OCI-LY1 (cell line): ENCODE data around the gene TUBA1A.

Experiments
- H2AFZ ChIP-seq: fragments of 200-600 bp; sonication (generic), shearing (Covaris generic); 2 replicates; pipeline ENCODE4 v1.6.0; 2014; ENCODE audit warnings: antibody characterized with exemption, mild to moderate bottlenecking, low read length
- H3F3A ChIP-seq: fragments of 200-600 bp; sonication (generic), shearing (Covaris generic); 2 replicates; pipeline ENCODE4 v1.6.0; 2014; ENCODE audit warnings: mild to moderate bottlenecking, antibody characterized with exemption, low read length, moderate library complexity; ENCODE audit not compliant: insufficient read depth
- H3K27ac ChIP-seq: fragments of 200-600 bp; sonication (generic); 2 replicates; pipeline ENCODE4 v1.5.1; 2014; ENCODE audit warnings: low read length, mixed run types, mild to moderate bottlenecking, low read depth; ENCODE audit not compliant: poor library complexity, severe bottlenecking
- H3K27me3 ChIP-seq: fragments of 200-600 bp; sonication (generic); 2 replicates; pipeline ENCODE4 v1.6.0; 2014; ENCODE audit warnings: antibody characterized with exemption, mild to moderate bottlenecking, low read length, moderate library complexity; ENCODE audit not compliant: insufficient read depth
- H3K36me3 ChIP-seq: fragments of 200-600 bp; sonication (generic); 2 replicates; pipeline ENCODE4 v1.6.1; 2014; ENCODE audit warnings: mild to moderate bottlenecking, antibody characterized with exemption, low read length, moderate library complexity, mixed read lengths; ENCODE audit not compliant: insufficient read depth
- H3K4me1 ChIP-seq: fragments of 200-600 bp; sonication (generic); 2 replicates; pipeline ENCODE4 v1.5.1; 2014; ENCODE audit warnings: mild to moderate bottlenecking, low read length, moderate library complexity; ENCODE audit not compliant: insufficient read depth, severe bottlenecking
- H3K4me2 ChIP-seq: fragments of 200-600 bp; sonication (generic), shearing (Covaris generic); 2 replicates; pipeline ENCODE4 v1.6.1; 2014; ENCODE audit warnings: low read length
- H3K4me3 ChIP-seq: fragments of 200-600 bp; sonication (generic); 2 replicates; pipeline ENCODE4 v1.5.1; 2014; ENCODE audit warnings: low read length, low read depth, mild to moderate bottlenecking, mixed read lengths; ENCODE audit not compliant: poor library complexity, severe bottlenecking
- H3K79me2 ChIP-seq: fragments of 200-600 bp; shearing (Covaris generic); 2 replicates; pipeline ENCODE4 v1.6.1; 2016; ENCODE audit warnings: mixed run types, low read length, mixed read lengths; ENCODE audit not compliant: insufficient read depth
- H3K9ac ChIP-seq: fragments of 200-600 bp; sonication (generic), shearing (Covaris generic); 2 replicates; pipeline ENCODE4 v1.6.1; 2014; ENCODE audit warnings: mild to moderate bottlenecking, low read length, mixed read lengths
- H3K9me2 ChIP-seq: fragments of 200-600 bp; sonication (generic), shearing (Covaris generic); 2 replicates; pipeline ENCODE4 v1.6.1; 2014; ENCODE audit warnings: low read depth, mild to moderate bottlenecking, low read length, mixed read lengths
- H3K9me3 ChIP-seq: fragments of 200-600 bp; shearing (Covaris generic); 2 replicates; pipeline ENCODE4 v1.6.1; 2014; ENCODE audit warnings: low read length, mixed read lengths
- H4K20me1 ChIP-seq: fragments of 200-600 bp; sonication (generic), shearing (Covaris generic); 2 replicates; pipeline ENCODE4 v1.6.0; 2016; ENCODE audit warnings: mild to moderate bottlenecking, low read length; ENCODE audit not compliant: insufficient read depth
- CTCF ChIP-seq: fragments of 200-600 bp; sonication (generic), shearing (Covaris generic); IDR thresholded peaks from 2 replicates; pipeline ENCODE4 v1.5.1; 2017; ENCODE audit warnings: mild to moderate bottlenecking, antibody characterized with exemption, low read length, moderate library complexity, mixed read lengths
- EZH2 ChIP-seq: fragments of 200-600 bp; sonication (generic), shearing (Covaris generic); IDR thresholded peaks from 2 replicates; pipeline ENCODE4 v1.8.0; 2017; ENCODE audit warnings: borderline replicate concordance, mixed run types, mild to moderate bottlenecking, antibody characterized with exemption, low read length, moderate library complexity, mixed read lengths

TUBA1A gene

DNA sequence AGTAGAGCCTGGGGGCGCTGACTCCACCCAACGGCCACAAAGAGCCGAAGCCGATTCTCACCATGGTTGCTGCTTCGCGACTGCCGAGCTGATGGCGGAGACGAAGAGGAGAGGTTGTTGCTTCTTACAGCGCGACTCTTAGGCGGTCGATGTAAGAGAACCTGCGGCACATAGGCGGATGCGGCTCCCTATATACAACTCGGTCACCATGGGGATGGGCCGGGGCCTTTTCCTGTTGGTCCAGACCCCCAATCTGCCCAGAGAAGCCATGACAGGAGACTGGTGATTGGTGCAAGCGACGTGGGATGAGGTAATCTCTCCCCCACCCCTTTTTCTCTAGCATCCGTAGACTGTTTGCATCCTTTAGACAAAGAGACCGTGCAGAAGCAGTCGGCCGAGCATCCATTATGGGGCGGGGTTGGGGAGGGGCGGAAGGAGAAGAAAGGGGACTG lies at the start of gene TUBA1A:
TUBA1A (minus strand) TSS at position 165 of the 452 bp plus-strand sequence; CDS start at position 64, 101 bp downstream.
- no peak for TF ChIP-seq EZH2
- no peak; the same call in 1 of the 2 replicates for TF ChIP-seq CTCF
- Histone ChIP-seq H3F3A (no peaks in the 10 kb centered on the region), H3K9ac (peak within 1 kb of the TSS; percentile 91), H3K4me3 (peak within 1 kb of the TSS; percentile 96), H2AFZ (peak within 1 kb of the TSS; percentile 76), H3K79me2 (peaks cover 15% of the 10 kb centered on the region), H3K9me3 (no peaks in the 10 kb centered on the region), H3K36me3 (peaks cover 27% of the 10 kb centered on the region), H4K20me1 (no peaks in the 10 kb centered on the region), H3K9me2 (no peaks in the 10 kb centered on the region), H3K4me2 (peak within 1 kb of the TSS; percentile 85), H3K27me3 (no peaks in the 10 kb centered on the region), H3K27ac (peak within 1 kb of the TSS; percentile 78), H3K4me1 (peaks cover 30% of the 10 kb centered on the region)

- TF ChIP-seq CTCF: no peak
- TF ChIP-seq EZH2: no peak
- H4K20me1 ChIP-seq: no peaks in the 10 kb centered on the region
- no peak overlapping the region for H3K4me3 ChIP-seq
- no peak overlapping the region for H3K27ac ChIP-seq
- no peaks in the 10 kb centered on the region for H3F3A ChIP-seq
- no peak overlapping the region for H3K9ac ChIP-seq
- H3K9me3 ChIP-seq: no peaks in the 10 kb centered on the region
- H2AFZ ChIP-seq: no peak overlapping the region
- no peaks in the 10 kb centered on the region for H3K27me3 ChIP-seq
- H3K79me2 ChIP-seq: no peaks in the 10 kb centered on the region
- H3K4me2 ChIP-seq: no peak overlapping the region
- H3K4me1 ChIP-seq: peaks cover 14% of the 10 kb centered on the region
- H3K36me3 ChIP-seq: no peaks in the 10 kb centered on the region
- no peaks in the 10 kb centered on the region for H3K9me2 ChIP-seq
These were observed 47.5 kb upstream of the TUBA1A start for GRCh38 chr12:49236423-49236822.

DNA sequence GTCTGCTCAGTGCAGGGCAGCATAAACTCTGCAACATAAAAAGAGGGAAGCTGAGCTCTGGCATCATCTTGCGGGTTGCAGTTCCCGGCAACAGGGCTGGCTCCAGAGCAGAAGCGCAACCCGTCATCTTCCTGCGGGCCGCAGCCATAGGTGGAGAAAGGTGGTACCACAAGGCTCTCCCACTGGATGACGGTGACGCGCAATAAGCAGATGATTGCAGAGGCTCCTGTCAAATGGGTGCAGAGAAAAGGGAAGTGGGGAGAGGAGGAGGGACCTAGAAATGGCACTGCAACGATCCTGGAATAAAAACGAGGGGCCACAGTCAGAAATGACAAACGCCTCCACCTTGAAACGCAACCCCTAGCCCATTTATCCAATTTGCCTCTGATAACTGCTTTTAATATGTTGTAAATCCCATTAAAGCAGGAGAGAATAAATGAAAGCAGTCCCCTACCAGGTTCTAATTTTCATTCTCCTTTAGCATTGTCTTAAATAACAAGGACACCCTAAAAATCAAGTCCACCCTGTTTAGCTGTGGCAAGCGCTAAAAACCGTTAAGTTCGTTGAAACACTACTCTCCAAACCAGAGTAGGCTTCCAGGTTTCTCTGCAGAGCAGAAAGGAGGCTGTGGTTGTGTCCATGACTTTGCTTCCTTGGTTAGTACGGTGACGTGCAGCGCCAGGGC lies 45.1 kb upstream of the TUBA1A start:
- H3K27ac ChIP-seq: no peak overlapping the region
- H3K4me1 ChIP-seq: peaks cover 14% of the 10 kb centered on the region
- H3K27me3 ChIP-seq: no peaks in the 10 kb centered on the region
- H3K4me2 ChIP-seq: peak overlapping the region; percentile 82
- H3F3A ChIP-seq: no peaks in the 10 kb centered on the region
- H3K4me3 ChIP-seq: peak overlapping the region; percentile 65
- H3K9ac ChIP-seq: peak overlapping the region; percentile 61
- no peaks in the 10 kb centered on the region for H3K9me2 ChIP-seq
- TF ChIP-seq CTCF (no peak), EZH2 (no peak)
- peak overlapping the region; percentile 85 for H2AFZ ChIP-seq
- no peaks in the 10 kb centered on the region for H4K20me1 ChIP-seq
- H3K36me3 ChIP-seq: no peaks in the 10 kb centered on the region
- no peaks in the 10 kb centered on the region for H3K79me2 ChIP-seq
- H3K9me3 ChIP-seq: no peaks in the 10 kb centered on the region
